Cardiac muscle cell (in vitro differentiated cells and primary cell): ENCODE results near the gene GTSE1. TPM values are rescaled to one million over a fixed set of nuclear protein-coding genes. Genes with fewer than 3 reads are reported as not detected.

Experiments used
- DNase-seq, 2 donors: peaks; one replicate each; pipeline versions ENCODE4 v3.0.0 to v3.0.0-alpha.2; 2010 to 2017; ENCODE audit warnings: low read depth in 1 of 2, low spot score in 1 of 2
- H3K27ac ChIP-seq: fragments of 200-600 bp; sonication (generic); 2 replicates; pipeline ENCODE4 v1.5.1; 2016
- H3K27me3 ChIP-seq: fragments of 200-600 bp; sonication (generic); 2 replicates; pipeline ENCODE4 v1.6.0; 2016; ENCODE audit warnings: control low read depth
- H3K36me3 ChIP-seq: fragments of 200-600 bp; sonication (generic); 2 replicates; pipeline ENCODE4 v1.5.1; 2016; ENCODE audit warnings: control low read depth
- H3K4me1 ChIP-seq: fragments of 200-600 bp; sonication (generic); 2 replicates; pipeline ENCODE4 v1.8.1; 2017; ENCODE audit warnings: low read depth, mild to moderate bottlenecking, mixed run types
- H3K4me3 ChIP-seq: fragments of 200-600 bp; sonication (generic); 2 replicates; pipeline ENCODE4 v1.5.1; 2016; ENCODE audit warnings: mild to moderate bottlenecking
- H3K9me3 ChIP-seq: fragments of 200-600 bp; sonication (generic); 2 replicates; pipeline ENCODE4 v1.5.1; 2017; ENCODE audit warnings: low read depth, mild to moderate bottlenecking, control low read depth
- CTCF ChIP-seq: IDR thresholded peaks from 2 replicates; pipeline ENCODE4 v1.5.1; 2012; ENCODE audit warnings: low read depth, mild to moderate bottlenecking, low read length
- polyA plus RNA-seq: library from polyadenylated mRNA; unstranded; fragments of >200 nt; fragmentation: Nextera tagmentation; extraction: Ambion mirVana; gene quantifications from 2 replicates; pipeline ENCODE4 v1.2.1, GENCODE V29; 2016
- total RNA-seq: library from RNA; depleted of rRNA; stranded (reverse); fragments of >200 nt; gene quantifications from 2 replicates; pipeline ENCODE4 v1.2.3, GENCODE V29; 2016

GTSE1 gene
- total and polyA plus RNA-seq, 2 experiments from 2014 or later: 5.4 to 28.7 TPM

GRCh38 chr22:46290121-46290842 is 6.4 kb upstream of the GTSE1 start:
- no peak for TF ChIP-seq CTCF
- Histone ChIP-seq H3K36me3 (peaks cover 10% of the 10 kb centered on the region), H3K4me3 (no peak overlapping the region), H3K9me3 (no peaks in the 10 kb centered on the region), H3K27ac (no peak overlapping the region), H3K4me1 (no peaks in the 10 kb centered on the region), H3K27me3 (no peaks in the 10 kb centered on the region)
- DNase-seq: no peak

GRCh38 chr22:46290843-46291785 is 5.6 kb upstream of the GTSE1 start:
- no peak for DNase-seq
- H3K27ac ChIP-seq: no peak overlapping the region
- H3K27me3 ChIP-seq: no peaks in the 10 kb centered on the region
- no peak overlapping the region for H3K4me3 ChIP-seq
- peaks cover 8% of the 10 kb centered on the region for H3K36me3 ChIP-seq
- no peaks in the 10 kb centered on the region for H3K9me3 ChIP-seq
- H3K4me1 ChIP-seq: no peaks in the 10 kb centered on the region
- TF ChIP-seq CTCF: no peak

DNA sequence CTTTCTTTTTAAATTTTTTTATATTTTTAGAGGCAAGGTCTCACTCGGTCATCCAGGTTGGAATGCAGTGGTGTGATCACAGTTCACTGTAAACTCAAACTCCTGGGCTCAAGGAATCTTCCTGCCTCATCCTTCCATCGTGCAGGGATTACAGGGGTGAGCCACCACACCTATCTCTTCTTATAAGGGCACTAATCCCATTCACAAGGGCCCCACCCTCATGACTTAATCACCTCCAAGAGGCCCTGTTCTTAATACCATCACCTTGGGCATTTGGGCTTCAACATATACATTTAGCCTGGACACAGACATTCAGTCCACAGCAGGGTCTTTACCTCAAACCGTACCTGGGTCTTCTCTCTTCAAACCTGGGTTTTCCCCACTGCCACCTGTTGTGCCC is 4.5 kb upstream of the GTSE1 start:
- DNase-seq: no peak
- no peaks in the 10 kb centered on the region for H3K9me3 ChIP-seq
- no peaks in the 10 kb centered on the region for H3K4me1 ChIP-seq
- H3K27ac ChIP-seq: no peak overlapping the region
- no peak overlapping the region for H3K4me3 ChIP-seq
- TF ChIP-seq CTCF: no peak
- H3K27me3 ChIP-seq: no peaks in the 10 kb centered on the region
- H3K36me3 ChIP-seq: peaks cover 6% of the 10 kb centered on the region

GRCh38 chr22:46292732-46293131 is 3.9 kb upstream of the GTSE1 start:
- no peak for DNase-seq
- no peak overlapping the region for H3K27ac ChIP-seq
- no peaks in the 10 kb centered on the region for H3K9me3 ChIP-seq
- H3K4me1 ChIP-seq: peaks cover 4% of the 10 kb centered on the region
- no peak overlapping the region for H3K4me3 ChIP-seq
- no peak for TF ChIP-seq CTCF
- H3K36me3 ChIP-seq: peaks cover 6% of the 10 kb centered on the region
- H3K27me3 ChIP-seq: no peaks in the 10 kb centered on the region

GRCh38 chr22:46293577-46294260 is 3.0 kb upstream of the GTSE1 start:
- no peak for DNase-seq

More at GRCh38 chr22:46293577-46294260, 3.0 kb upstream of the GTSE1 start:
- TF ChIP-seq CTCF: no peak
- H3K4me1 ChIP-seq: peaks cover 6% of the 10 kb centered on the region
- H3K27ac ChIP-seq: no peak overlapping the region
- H3K9me3 ChIP-seq: no peaks in the 10 kb centered on the region
- no peak overlapping the region for H3K4me3 ChIP-seq
- H3K36me3 ChIP-seq: peaks cover 6% of the 10 kb centered on the region
- no peaks in the 10 kb centered on the region for H3K27me3 ChIP-seq
